M059J (cell line): ENCODE measurements around the gene CGB8. TPM values are rescaled to one million over a fixed set of nuclear protein-coding genes. Genes with fewer than 3 reads are reported as not detected.
A peak's percentile ranks its signal among the peaks of the same experiment; 100 is the strongest.
"Not testable (repeated sequence)": the region's sequence is repeated elsewhere in the genome, so short reads cannot be mapped to it uniquely, and the experiment has no call there.

ENCODE experiments used
- DNase-seq: peaks from one replicate; pipeline ENCODE4 v3.0.0-alpha.2; 2012; ENCODE audit warnings: low read depth
- total RNA-seq: library from RNA; depleted of rRNA; stranded (reverse); fragments of >200 nt; shearing (Covaris generic); gene quantifications from 2 replicates; pipeline ENCODE4 v1.2.3, GENCODE V29; 2014

CGB8 gene
- total RNA-seq, 1 experiment from 2014 or later = 21.3 TPM

DNA sequence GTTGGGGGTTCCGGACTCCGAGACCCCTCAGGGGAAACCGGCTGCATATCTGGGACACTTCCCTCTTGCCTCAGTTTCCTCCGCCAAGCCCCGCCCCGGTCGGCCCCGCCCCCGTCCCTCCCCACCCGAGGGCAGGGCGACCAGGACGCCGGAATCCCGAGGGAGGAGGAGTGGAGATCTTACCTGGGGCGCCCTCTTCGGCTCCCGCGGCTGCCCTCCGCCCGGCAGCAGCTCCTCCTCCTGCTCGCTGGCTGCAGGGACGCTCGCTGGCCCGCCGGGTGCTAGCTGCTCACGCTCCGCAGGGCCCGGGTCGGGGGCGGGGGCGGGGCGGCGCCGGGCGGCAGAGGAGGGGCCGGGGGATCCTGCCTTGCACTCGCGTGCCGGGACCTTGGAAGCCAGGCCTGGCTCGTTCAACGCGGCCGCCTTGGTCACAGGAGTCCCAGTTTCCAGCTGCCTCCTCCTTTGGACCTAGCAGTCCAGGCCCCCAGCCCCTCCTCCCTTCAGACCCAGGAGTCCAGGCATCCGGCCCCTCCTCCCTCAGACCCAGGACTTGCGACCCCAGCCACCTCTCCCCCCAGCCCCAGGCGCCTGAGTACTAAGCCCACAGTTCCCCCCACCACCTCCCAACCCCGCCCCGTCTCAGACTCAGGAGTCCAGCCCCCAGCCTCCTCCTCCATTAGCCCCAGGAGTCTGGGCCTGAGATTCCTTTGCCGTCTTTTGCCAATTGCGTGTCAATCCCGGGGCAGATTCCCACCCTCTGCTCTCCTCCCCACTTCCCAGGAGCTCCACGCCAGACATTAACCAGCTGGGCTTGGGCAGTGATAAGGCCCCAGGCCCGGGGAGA is 16.1 kb upstream of the CGB8 start, which contains the start of gene NTF4:
Gene NTF4 (minus strand): TSS at position 51 of the 844 bp plus-strand sequence. CDS start 2,821 bp downstream, outside the sequence.
- DNase-seq = no peak

GRCh38 chr19:49064029-49064629 is 15.2 kb upstream of the CGB8 start:
- DNase-seq = no peak

DNA sequence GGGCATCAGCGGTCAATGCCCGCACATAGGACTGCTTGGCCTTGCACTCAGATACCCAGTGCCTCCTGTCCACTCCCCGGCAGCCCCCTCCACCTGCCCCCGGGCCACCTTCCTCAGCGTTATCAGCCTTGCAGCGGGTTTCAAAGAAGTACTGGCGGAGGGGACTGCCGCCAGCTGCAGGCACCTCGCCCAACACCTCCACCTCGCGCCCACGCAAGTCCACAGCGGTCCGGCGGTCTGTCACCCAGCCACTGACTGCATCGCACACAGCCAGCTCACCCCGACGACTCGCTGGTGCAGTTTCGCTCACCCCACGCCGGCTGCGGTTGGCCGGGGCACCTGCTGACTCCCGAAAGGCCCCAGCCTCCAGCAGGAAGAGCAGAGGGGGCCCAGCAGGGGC is 12.5 kb upstream of the CGB8 start:
- DNase-seq = no peak

DNA sequence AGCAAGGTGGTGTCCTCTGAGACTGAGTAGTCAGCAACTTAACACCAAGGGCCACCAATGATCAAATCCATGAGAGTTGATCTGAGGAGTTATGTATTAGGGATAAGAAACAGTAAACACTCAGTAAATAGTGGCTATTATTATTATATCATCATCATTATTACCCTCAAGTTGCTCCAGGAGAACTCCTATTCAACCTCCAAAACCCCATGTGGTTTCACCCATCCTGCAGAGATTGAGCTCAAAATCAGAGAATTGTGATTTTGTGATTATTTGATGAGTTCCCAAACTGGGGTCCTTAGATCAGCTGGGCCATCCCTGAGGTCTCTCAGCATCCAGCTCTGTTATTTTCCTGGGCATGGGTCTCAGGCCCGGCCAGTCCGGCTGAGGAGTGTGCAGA is 12.1 kb upstream of the CGB8 start:
- DNase-seq = no peak

DNA sequence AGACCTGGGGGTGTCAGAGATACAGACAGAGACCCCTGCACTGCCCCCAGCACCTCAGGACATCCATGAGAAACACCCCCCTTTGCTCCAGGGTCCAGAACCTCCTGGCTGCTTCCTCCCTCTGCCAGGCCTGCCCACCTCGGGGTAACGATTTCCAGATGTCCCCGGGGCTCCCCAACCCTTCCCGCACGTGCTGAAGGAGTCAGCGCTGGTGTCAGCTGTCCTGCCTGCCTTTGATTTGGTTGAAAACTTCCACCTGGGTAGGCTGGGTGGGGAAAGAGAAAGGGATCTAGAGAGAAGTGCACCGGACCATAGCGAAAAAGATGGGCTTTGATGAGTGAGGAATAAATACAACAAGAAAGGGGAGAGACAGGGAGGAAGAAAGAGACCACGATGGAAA is 10.1 kb upstream of the CGB8 start:
- DNase-seq = no peak

DNA sequence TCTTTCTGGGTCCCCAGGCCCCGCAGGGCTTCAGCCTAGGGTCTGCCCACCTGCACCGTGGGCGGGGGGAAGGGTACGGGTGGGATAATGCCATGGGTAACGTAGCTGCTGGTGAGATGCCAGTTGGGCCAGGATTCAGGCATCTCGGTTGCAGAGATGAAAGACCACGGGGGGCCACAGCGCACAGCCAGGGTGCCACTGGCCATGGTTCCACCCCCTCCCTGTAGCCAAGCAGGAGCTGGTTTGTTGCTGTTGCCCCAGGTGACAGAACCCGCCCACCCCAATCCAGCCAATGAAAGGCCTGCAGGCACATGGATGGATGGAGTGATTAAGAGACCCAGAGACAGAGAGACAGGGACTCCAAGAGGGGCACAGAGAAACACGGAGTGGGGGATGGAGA is 9.7 kb upstream of the CGB8 start:
- peak; percentile 40 for DNase-seq

DNA sequence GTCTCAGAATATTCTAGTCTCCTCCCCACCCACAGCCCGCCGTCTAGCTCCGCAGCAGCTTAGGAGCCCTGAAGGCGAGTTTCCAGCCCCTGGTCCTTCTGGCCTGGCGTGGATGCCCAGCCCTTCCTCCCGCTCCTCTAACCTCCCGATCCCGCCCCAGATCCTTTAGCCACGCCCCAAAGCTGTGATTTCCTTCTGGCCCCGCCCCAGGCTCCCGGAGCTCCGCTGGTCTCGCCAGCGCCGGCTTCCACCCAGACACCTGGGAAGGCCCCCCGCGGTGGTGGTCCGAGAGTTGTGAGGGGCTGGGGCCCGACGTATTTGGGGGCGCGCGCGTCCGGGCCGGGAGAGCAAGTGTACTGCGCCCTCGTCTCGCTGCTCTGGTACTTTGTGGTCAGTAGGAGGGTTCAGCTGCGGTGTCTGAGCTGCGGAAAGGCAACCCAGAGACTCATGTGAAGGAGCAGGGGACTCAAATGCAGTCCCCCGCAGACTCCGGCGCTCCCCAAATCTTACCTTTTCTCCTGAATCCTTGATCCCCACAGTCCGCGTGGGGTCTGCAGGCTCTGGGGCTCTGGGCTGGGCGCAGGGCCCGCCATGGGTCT is 8.8 kb upstream of the CGB8 start, which contains the start of gene CGB7:
Gene CGB7 (minus strand): TSS at position 114 of the 599 bp plus-strand sequence. CDS start 2,374 bp downstream, outside the sequence.
- peak; percentile 82 for DNase-seq

DNA sequence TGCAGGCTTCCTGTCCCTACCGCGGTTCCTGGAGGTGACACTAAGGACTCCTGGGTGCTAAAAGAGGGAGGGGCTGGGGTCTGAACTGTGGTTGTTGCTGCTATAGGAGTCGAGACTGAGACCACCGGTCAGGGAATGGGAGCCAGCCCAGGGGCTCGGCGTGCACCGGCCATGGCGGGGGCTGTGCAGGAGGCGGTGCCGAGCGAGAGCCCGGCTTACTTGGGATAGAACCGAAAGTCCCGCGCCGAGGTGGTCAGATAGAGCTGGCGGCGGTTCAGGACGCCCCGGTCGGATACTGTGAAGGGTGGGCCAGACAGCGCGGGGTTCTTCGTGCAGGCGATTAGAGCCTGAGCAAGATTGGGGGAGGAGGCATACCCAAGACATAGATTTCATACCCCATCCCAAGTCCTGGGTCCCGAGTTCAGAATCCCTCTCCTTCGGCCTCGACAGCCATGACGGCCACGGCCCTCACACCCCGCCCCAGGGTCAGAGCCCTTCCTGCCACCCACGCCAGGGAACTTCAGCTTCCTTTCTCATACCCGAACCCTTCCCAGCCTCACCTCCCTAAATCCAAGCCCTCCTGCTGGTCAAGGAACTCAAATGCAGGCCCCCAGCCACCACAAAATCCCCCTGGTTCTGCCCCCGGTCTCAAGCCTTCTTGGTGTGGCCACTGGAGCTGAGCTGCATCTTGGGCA is 8.1 kb upstream of the CGB8 start:
- DNase-seq = not testable (repeated sequence)

DNA sequence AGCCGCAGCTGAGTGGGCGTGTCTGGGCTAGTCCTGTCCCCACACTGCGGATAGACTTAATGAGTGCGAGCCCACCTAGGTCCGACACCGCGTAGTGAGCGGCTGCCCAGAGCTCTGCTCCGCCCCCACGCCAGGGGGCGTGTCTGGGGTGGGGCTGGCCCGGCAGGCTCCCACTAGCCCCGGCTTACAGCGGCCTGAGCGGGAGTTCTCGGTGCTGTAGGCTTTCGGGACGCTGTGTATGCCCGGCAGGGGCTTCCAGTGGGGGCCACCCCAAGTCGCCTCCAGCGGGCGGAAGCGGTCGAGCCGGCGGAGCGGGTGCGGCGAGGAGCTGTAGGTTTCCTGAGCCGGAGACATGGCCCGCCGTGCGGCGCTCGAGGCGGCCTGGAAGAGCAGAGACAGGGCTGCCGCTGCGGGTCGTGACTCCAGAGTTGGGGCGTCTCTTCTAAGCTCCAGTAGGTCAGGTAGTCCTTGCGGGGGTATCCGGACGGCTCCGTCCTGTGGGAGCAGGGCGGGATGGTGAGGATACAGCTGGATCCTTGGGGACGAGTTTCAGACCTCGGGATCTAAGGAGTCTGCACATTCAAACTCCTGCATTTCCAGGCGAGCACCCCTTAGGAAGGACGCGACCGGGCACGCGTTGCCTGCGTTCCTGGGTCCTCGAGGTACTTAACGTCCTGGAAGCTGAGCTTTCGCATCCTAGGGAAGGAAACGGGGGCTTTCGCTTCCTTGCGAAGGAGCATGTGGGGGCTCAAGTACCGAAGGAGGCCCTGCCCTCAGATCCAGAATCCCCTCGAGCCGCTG is 7.4 kb upstream of the CGB8 start:
- DNase-seq = peak; percentile 63

DNA sequence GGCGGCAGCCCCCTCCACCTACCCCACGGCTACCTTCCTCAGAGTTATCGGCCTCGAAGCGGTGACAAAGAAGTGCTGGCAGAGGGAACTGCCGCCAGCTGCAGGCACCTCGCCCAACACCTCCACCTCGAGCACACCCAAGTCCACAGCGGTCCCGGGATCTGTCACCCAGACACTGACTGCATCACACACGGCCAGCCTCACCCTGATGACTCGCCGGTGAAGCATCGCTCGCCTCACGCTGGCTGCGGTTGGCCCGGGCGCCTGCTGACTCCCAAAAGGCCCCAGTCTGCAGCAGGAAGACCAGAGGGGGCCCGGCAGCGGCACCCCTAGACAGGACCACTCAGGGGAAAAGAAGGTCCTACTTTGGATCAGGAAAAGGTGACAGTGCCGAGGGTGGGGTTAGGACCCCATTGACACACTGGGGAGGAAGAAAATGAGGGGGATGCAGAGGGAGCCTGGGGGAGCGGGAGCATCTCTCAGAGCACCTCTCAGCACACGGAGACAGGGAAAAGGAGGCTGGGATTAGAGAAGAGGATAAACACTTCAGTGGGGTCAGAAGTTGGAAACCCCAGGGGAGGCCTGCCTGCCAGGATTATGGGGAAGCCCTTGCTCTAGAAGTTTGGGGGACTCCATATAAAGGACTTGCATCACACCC is 1.6 kb upstream of the CGB8 start:
- peak; percentile 86 for DNase-seq

GRCh38 chr19:49049834-49050233 is 923 bp upstream of the CGB8 start:
- DNase-seq = not testable (repeated sequence)

- DNase-seq = not testable (repeated sequence)
Measured at GRCh38 chr19:49043548-49043947, 5.4 kb downstream of the CGB8 start, which contains the start of gene CGB5. CGB5 (plus strand) TSS chr19:49043848; CDS start chr19:49044210, 362 bp downstream.

- not testable (repeated sequence) for DNase-seq
Measured at GRCh38 chr19:49042666-49043065, 6.2 kb downstream of the CGB8 start.

GRCh38 chr19:49042177-49042576 is 6.7 kb downstream of the CGB8 start:
- peak; percentile 74 for DNase-seq

DNA sequence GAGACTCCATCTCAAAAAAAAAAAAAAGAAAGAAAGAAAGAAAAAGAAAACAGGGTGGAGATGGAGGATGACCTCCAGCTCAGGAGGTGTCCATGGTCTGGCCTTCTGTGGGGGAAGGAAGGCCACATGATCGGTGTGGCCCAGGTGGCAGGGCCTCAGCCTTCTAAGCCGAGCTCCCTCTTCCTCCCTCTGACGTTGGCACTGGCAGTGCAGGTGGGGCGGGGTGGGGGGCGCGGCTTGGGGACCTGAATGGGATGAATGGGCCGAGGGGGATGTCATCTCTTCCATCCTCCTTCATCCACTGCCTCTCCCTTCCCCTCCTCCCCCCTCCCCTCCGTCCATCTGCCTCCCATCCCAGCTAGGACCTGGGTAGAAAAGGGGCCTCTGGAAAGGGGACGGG is 9.2 kb downstream of the CGB8 start:
- DNase-seq = not testable (repeated sequence)

GRCh38 chr19:49038557-49039276 is 10.2 kb downstream of the CGB8 start:
- peak; percentile 80 for DNase-seq

DNA sequence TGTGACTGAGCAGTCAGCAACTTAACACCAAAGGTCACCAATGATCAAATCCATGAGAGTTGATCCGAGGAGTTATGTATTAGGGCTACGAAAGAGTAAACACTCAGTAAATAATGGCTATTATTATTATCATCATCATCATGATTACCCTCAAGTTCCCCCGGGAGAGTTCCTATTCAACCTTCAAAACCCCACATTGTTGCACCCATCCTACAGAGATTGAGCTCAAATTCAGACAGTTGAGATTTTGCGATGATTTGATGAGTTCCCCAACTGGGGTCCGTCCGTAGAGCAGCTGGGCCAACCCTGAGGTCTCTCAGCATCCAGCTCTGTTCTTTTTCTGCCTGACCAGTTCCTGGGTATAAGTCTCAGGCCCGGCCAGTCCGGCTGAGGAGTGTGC is 10.8 kb downstream of the CGB8 start:
- DNase-seq = not testable (repeated sequence)

DNA sequence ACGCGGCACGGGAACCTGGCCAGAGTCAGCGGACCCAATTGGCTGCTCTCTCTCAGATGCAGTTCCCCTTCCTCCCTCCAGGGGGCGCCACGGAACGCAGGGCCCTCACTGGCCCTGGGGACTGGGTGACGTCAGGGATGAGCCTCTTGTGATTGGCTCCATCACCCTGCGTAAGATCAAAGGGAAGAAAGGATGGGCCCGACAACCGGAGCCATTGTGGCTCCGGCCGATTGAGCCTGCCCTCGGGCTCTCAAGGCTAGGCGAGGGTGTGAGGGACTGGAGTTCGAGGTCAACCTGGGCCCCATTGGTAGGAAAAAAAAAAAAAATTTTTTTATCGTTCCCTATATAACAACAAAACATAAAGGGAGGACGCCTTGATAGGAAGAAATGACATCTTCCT is 12.1 kb downstream of the CGB8 start, which contains the start of gene CGB1:
Gene CGB1 (minus strand): TSS at position 81 of the 400 bp plus-strand sequence. CDS start 184 bp downstream, outside the sequence.
- not testable (repeated sequence) for DNase-seq

DNA sequence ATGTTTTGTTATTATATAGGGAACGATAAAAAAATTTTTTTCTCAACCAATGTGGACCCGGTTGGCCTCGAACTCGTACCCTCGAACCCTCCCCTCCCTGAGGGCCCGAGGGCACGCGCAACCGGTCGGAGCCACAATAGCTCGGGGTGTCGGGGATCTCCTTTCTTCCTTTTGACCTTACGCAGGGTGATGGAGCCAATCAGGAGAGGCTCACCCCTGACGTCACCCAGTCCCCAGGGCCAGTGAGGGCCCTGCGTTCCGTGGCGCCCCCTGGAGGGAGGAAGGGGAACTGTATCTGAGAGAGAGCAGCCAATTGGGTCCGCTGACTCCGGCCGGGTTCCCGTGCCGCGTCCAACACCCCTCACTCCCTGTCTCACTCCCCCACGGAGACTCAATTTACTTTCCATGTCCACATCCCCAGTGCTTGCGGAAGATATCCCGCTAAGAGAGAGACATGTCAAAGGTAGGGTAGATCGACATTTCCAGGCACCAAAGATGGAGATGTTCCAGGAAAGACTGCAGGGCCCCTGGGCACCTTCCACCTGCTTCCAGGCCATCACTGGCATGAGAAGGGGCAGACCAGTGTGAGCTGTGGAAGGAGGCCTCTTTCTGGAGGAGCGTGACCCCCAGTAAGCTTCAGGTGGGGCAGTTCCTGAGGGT is 17.1 kb downstream of the CGB8 start, which contains the start of gene CGB2:
Gene CGB2 (plus strand): TSS at position 249 of the 660 bp plus-strand sequence. CDS start 206 bp downstream, at position 455.
- not testable (repeated sequence) for DNase-seq
